GM12878 (cell line): ENCODE results near the gene DCAF12. TPM values are rescaled to one million over a fixed set of nuclear protein-coding genes. Genes with fewer than 3 reads are reported as not detected.

ENCODE experiments used
- CTCF ChIP-seq, 3 experiments: IDR thresholded peaks in 2 of 3; conservative IDR thresholded peaks in 1 of 3; 2 replicates each; pipeline ENCODE4 v1.5.1; 2011; ENCODE audit warnings: low read depth in 3 of 3, low read length in 3 of 3, mild to moderate bottlenecking in 3 of 3, control low read depth in 2 of 3, moderate library complexity in 2 of 3, inconsistent platforms in 1 of 3, mixed read lengths in 1 of 3; ENCODE audit not compliant: control insufficient read depth in 2 of 3, insufficient read depth in 1 of 3; ENCODE audit errors: extremely low read depth in 1 of 3
- EED ChIP-seq: sonication (generic); IDR thresholded peaks from 2 replicates; pipeline ENCODE4 v1.6.1; 2016; ENCODE audit warnings: antibody characterized with exemption, low read depth
- EGR1 ChIP-seq, 2 experiments: IDR thresholded peaks; 1 replicate in 1 of 2; 2 replicates in 1 of 2; pipeline ENCODE4 v1.6.1; 2011 to 2012; ENCODE audit warnings: low read depth in 2 of 2, low read length in 2 of 2, borderline replicate concordance in 1 of 2, mild to moderate bottlenecking in 1 of 2, moderate library complexity in 1 of 2
- JUNB ChIP-seq: IDR thresholded peaks from 2 replicates; pipeline ENCODE4 v1.6.1; 2016; ENCODE audit warnings: antibody characterized with exemption, mild to moderate bottlenecking
- MEF2B ChIP-seq: fragments of 450-650 bp; IDR thresholded peaks from 2 replicates; pipeline ENCODE4 v1.6.1; 2018; ENCODE audit warnings: mild to moderate bottlenecking, moderate library complexity; ENCODE audit not compliant: partially characterized antibody, poor library complexity, severe bottlenecking
- MYB ChIP-seq: fragments of 150-350 bp; IDR thresholded peaks from 2 replicates; pipeline ENCODE4 v1.6.1; 2014; ENCODE audit warnings: mild to moderate bottlenecking, low read depth, low read length, borderline replicate concordance
- NRF1 ChIP-seq: conservative IDR thresholded peaks from 2 replicates; pipeline ENCODE4 v1.6.1; 2011; ENCODE audit warnings: mild to moderate bottlenecking, low read depth, low read length, improper control_type of control experiment
- SIN3A ChIP-seq: IDR thresholded peaks from 2 replicates; pipeline ENCODE4 v1.6.1; 2012; ENCODE audit warnings: low read depth, low read length, improper control_type of control experiment
- SMC3 ChIP-seq: IDR thresholded peaks from 2 replicates; pipeline ENCODE4 v1.6.1; 2011; ENCODE audit warnings: low read length, improper control_type of control experiment, borderline replicate concordance
- TCF3 ChIP-seq: IDR thresholded peaks from 2 replicates; pipeline ENCODE4 v1.6.1; 2012; ENCODE audit warnings: low read depth, mild to moderate bottlenecking, low read length, borderline replicate concordance; ENCODE audit not compliant: insufficient read depth
- WRNIP1 ChIP-seq: IDR thresholded peaks from 2 replicates; pipeline ENCODE4 v1.6.1; 2011; ENCODE audit warnings: low read depth, low read length, improper control_type of control experiment, borderline replicate concordance
- YY1 ChIP-seq: IDR thresholded peaks from 2 replicates; pipeline ENCODE4 v1.6.1; 2011; ENCODE audit warnings: low read depth, mild to moderate bottlenecking, low read length
- ZBTB40 ChIP-seq: fragments of 450-650 bp; IDR thresholded peaks from 2 replicates; pipeline ENCODE4 v1.6.1; 2016; ENCODE audit warnings: mild to moderate bottlenecking, moderate library complexity, borderline replicate concordance
- ZNF24 ChIP-seq: fragments of 450-650 bp; IDR thresholded peaks from 2 replicates; pipeline ENCODE4 v1.6.1; 2017; ENCODE audit warnings: antibody characterized with exemption, mild to moderate bottlenecking
- ZZZ3 ChIP-seq: IDR thresholded peaks from 2 replicates; pipeline ENCODE4 v1.6.1; 2011; ENCODE audit warnings: low read depth; ENCODE audit not compliant: control insufficient read depth, insufficient read length
- polyA plus RNA-seq, 11 experiments: library from polyadenylated mRNA; depleted of rRNA in 4 of 11; unstranded in 6 of 11; stranded (reverse) in 5 of 11; fragments of >200 nt; fragmentation: Nextera tagmentation in 4 of 11; fragmentation: Illumina TruSeq in 1 of 11; extraction: Ambion mirVana in 4 of 11; extraction: Trizol in 1 of 11; gene quantifications; 1 replicate in 1 of 11; 2 replicates in 10 of 11; pipeline versions ENCODE4 v1.2.1 to v1.2.3, GENCODE V29; 2011 to 2016; ENCODE audit warnings: inconsistent platforms in 2 of 11, missing spikeins in 2 of 11, low read depth in 1 of 11
- total RNA-seq, 4 experiments: library from RNA; depleted of rRNA in 3 of 4; stranded (reverse); fragments of >200 nt in 3 of 4; fragmentation: Illumina TruSeq in 1 of 4; extraction: Trizol in 1 of 4; gene quantifications; 2 replicates each; pipeline versions ENCODE4 v1.2.1 to v1.2.3, GENCODE V29; 2013 to 2021
- TF ChIP-seq, protein P1 (sequence below): fragments of 450-650 bp; IDR thresholded peaks from 2 replicates; pipeline ENCODE4 v1.6.1; 2017; ENCODE audit warnings: mild to moderate bottlenecking, moderate library complexity
- TF ChIP-seq, protein P2 (sequence below): IDR thresholded peaks from 2 replicates; pipeline ENCODE4 v1.6.1; 2012; ENCODE audit warnings: low read depth, low read length, improper control_type of control experiment

DCAF12 gene
- total and polyA plus RNA-seq, 10 of the 15 experiments (the other 5 are each of a cell fraction or from before 2014, with no cell fraction given): 11.7 to 57.6 (median 34.6) TPM

- TF ChIP-seq ZBTB40: peak; percentile 47; the same call in 1 of the 2 replicates
- no peak for TF ChIP-seq SMC3
- peak in 1 of 2 experiments; percentile 71; a peak in 1 of 3 replicates for TF ChIP-seq EGR1 (IDR thresholded peaks at IDR 0.05; ENCODE audit: borderline replicate concordance in 1 of 2, low read depth in 2 of 2, low read length in 2 of 2)
- TF ChIP-seq JUNB: no peak
- peak; percentile 52; the same call in 1 of the 2 replicates for TF ChIP-seq YY1
- TF ChIP-seq ZNF24: no peak
- no peak for TF ChIP-seq MYB
- peak; percentile 45; the same call in 1 of the 2 replicates for TF ChIP-seq EED
- TF ChIP-seq SIN3A: peak; percentile 87; the same call in 1 of the 2 replicates
- no peak for TF ChIP-seq WRNIP1
- TF ChIP-seq, protein P1, sequence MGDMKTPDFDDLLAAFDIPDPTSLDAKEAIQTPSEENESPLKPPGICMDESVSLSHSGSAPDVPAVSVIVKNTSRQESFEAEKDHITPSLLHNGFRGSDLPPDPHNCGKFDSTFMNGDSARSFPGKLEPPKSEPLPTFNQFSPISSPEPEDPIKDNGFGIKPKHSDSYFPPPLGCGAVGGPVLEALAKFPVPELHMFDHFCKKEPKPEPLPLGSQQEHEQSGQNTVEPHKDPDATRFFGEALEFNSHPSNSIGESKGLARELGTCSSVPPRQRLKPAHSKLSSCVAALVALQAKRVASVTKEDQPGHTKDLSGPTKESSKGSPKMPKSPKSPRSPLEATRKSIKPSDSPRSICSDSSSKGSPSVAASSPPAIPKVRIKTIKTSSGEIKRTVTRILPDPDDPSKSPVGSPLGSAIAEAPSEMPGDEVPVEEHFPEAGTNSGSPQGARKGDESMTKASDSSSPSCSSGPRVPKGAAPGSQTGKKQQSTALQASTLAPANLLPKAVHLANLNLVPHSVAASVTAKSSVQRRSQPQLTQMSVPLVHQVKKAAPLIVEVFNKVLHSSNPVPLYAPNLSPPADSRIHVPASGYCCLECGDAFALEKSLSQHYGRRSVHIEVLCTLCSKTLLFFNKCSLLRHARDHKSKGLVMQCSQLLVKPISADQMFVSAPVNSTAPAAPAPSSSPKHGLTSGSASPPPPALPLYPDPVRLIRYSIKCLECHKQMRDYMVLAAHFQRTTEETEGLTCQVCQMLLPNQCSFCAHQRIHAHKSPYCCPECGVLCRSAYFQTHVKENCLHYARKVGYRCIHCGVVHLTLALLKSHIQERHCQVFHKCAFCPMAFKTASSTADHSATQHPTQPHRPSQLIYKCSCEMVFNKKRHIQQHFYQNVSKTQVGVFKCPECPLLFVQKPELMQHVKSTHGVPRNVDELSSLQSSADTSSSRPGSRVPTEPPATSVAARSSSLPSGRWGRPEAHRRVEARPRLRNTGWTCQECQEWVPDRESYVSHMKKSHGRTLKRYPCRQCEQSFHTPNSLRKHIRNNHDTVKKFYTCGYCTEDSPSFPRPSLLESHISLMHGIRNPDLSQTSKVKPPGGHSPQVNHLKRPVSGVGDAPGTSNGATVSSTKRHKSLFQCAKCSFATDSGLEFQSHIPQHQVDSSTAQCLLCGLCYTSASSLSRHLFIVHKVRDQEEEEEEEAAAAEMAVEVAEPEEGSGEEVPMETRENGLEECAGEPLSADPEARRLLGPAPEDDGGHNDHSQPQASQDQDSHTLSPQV: no peak
- TF ChIP-seq CTCF (IDR thresholded peaks at IDR 0.05 in 2 of 3, conservative IDR thresholded peaks at IDR 0.05 in 1 of 3; ENCODE audit: control insufficient read depth in 2 of 3, extremely low read depth in 1 of 3, insufficient read depth in 1 of 3, low read depth in 3 of 3, low read length in 3 of 3): no peak
- no peak for TF ChIP-seq ZZZ3
- TF ChIP-seq MEF2B: no peak
- peak; percentile 78 for TF ChIP-seq NRF1
- TF ChIP-seq, protein P2, sequence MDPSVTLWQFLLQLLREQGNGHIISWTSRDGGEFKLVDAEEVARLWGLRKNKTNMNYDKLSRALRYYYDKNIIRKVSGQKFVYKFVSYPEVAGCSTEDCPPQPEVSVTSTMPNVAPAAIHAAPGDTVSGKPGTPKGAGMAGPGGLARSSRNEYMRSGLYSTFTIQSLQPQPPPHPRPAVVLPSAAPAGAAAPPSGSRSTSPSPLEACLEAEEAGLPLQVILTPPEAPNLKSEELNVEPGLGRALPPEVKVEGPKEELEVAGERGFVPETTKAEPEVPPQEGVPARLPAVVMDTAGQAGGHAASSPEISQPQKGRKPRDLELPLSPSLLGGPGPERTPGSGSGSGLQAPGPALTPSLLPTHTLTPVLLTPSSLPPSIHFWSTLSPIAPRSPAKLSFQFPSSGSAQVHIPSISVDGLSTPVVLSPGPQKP: no peak
- TF ChIP-seq TCF3: no peak
Measured at GRCh38 chr9:34126207-34127034, at the start of gene DCAF12 (continued).
